ENCODE data around the gene UBN1.

Gene UBN1

DNA sequence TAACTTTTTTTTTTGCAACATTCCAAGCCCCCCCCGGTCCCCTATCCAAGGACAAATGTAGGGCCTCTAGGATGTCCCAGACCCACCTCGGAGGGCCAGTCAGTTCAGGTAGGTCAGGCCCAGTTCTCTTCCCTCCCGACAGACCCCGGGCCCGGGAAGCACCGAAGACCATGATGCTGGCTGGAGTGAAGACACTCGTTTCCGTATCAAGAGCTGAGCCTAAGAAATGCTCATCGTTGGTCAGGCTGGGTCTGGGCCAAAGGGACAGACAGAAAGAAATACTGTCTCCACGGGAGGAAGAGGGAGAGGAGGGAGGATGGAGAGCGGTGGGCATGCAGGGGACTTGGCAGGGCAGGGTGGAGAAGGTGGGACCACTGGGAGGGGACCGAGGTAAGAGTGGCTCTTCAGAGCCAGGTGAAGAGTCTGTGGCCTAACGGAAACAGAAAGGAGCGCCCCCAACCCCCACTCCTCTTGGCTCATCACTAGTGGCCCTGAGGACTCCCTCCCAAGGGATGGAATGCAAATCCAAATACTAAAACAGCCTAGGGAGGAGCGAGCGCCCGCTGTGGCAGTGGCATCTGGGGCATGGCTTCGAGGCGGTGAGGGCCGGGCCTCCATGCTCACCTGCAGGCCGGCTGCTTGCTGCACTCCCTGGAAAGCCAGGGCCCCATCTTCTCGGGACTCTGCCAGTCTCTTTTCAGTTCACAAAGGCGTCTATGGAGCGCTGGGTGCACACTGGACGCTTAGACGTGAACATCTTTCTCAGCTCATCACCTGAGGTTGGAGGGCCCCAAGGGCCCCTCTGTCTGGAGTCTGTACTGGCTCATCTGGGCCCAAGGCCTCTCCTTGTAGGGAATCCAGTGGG is 43.2 kb upstream of the UBN1 start:
- no peaks in the 10 kb centered on the region for H3K9me3 ChIP-seq (ENCODE audit: control insufficient read depth, low read length)
- H3K4me3 ChIP-seq (ENCODE audit: insufficient read depth in 1 of 2, low read depth in 1 of 2, low read length in 2 of 2): no peak overlapping the region
- no peak overlapping the region for H3K14ac ChIP-seq (ENCODE audit: low read length in 2 of 2)
- H2BK15ac ChIP-seq (ENCODE audit: low read depth, poor library complexity, severe bottlenecking): no peak overlapping the region
- no peak for DNase-seq
- H3K36me3 ChIP-seq (ENCODE audit: control insufficient read depth in 1 of 2, insufficient read depth in 2 of 2, low read depth in 1 of 2, low read length in 2 of 2): peaks cover 53 to 59% of the 10 kb centered on the region in 2 experiments
- H3K27ac ChIP-seq (ENCODE audit: low read length, poor library complexity, severe bottlenecking): no peak overlapping the region
- H3K4me1 ChIP-seq (ENCODE audit: control insufficient read depth, insufficient read depth, low read depth, low read length): peaks cover 10% of the 10 kb centered on the region
- no peak overlapping the region for H4K8ac ChIP-seq (ENCODE audit: low read length)
- H2AFZ ChIP-seq (ENCODE audit: low read depth, low read length): no peak overlapping the region
- no peak overlapping the region for H2BK5ac ChIP-seq (ENCODE audit: low read depth, low read length, poor library complexity, severe bottlenecking)
- no peaks in the 10 kb centered on the region for H3K27me3 ChIP-seq (ENCODE audit: control insufficient read depth in 1 of 2, insufficient read depth in 1 of 2, low read length in 2 of 2)
- H2BK12ac ChIP-seq (ENCODE audit: low read length in 2 of 2): no peak overlapping the region
- H3K4me2 ChIP-seq (ENCODE audit: low read length, poor library complexity, severe bottlenecking): no peak overlapping the region
- 91% methylated on average over 25 of the region's 26 CpGs for WGBS
- H3K23ac ChIP-seq (ENCODE audit: low read length in 2 of 2): no peak overlapping the region
- no peak overlapping the region for H4K91ac ChIP-seq (ENCODE audit: low read length)
- peak overlapping the region; percentile 22 for H2AK5ac ChIP-seq (ENCODE audit: low read length, severe bottlenecking)
- no peak overlapping the region for H2BK120ac ChIP-seq (ENCODE audit: low read depth, low read length)
- H3K9ac ChIP-seq (ENCODE audit: low read length): no peak overlapping the region
- no peak overlapping the region for H3K4ac ChIP-seq (ENCODE audit: low read depth in 1 of 2, low read length in 2 of 2)
- no peak overlapping the region for H3K18ac ChIP-seq (ENCODE audit: low read depth in 1 of 2, low read length in 2 of 2)
- peaks cover 16% of the 10 kb centered on the region for H3K79me1 ChIP-seq (replicated peaks; ENCODE audit: low read length, poor library complexity, severe bottlenecking)

DNA sequence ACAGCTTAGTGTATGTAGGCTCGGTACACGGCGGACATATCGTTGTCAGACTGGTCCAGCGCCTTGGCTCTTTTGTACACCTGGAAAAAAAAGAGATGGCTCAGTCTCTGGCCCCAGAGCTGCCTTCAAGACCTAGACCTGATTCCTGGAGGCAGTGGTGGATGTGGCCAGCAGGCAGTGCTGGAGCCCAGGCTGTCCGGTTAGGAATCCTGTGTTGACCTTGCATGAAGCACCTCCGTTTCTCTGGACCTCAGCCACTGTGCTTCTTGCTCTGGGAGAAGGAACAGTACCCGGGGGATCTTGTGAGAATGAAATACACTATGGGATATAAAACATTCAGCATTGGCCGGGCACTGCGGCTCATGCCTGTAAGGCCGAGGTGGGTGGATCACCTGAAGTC is 42.0 kb upstream of the UBN1 start:
- Histone ChIP-seq H3K4me1 (ENCODE audit: control insufficient read depth, insufficient read depth, low read depth, low read length) (peaks cover 10% of the 10 kb centered on the region), H2BK5ac (ENCODE audit: low read depth, low read length, poor library complexity, severe bottlenecking) (no peak overlapping the region), H4K91ac (ENCODE audit: low read length) (no peak overlapping the region), H3K9ac (ENCODE audit: low read length) (no peak overlapping the region), H3K23ac (ENCODE audit: low read length in 2 of 2) (no peak overlapping the region), H3K27me3 (ENCODE audit: control insufficient read depth in 1 of 2, insufficient read depth in 1 of 2, low read length in 2 of 2) (no peaks in the 10 kb centered on the region), H4K8ac (ENCODE audit: low read length) (no peak overlapping the region), H3K9me3 (ENCODE audit: control insufficient read depth, low read length) (no peaks in the 10 kb centered on the region), H3K18ac (ENCODE audit: low read depth in 1 of 2, low read length in 2 of 2) (no peak overlapping the region), H3K4ac (ENCODE audit: low read depth in 1 of 2, low read length in 2 of 2) (no peak overlapping the region), H3K36me3 (ENCODE audit: control insufficient read depth in 1 of 2, insufficient read depth in 2 of 2, low read depth in 1 of 2, low read length in 2 of 2) (peaks cover 56 to 57% of the 10 kb centered on the region in 2 experiments), H2BK12ac (ENCODE audit: low read length in 2 of 2) (no peak overlapping the region), H3K14ac (ENCODE audit: low read length in 2 of 2) (no peak overlapping the region), H3K4me3 (ENCODE audit: insufficient read depth in 1 of 2, low read depth in 1 of 2, low read length in 2 of 2) (no peak overlapping the region), H3K4me2 (ENCODE audit: low read length, poor library complexity, severe bottlenecking) (no peak overlapping the region), H2BK15ac (ENCODE audit: low read depth, poor library complexity, severe bottlenecking) (no peak overlapping the region), H3K79me1 (replicated peaks; ENCODE audit: low read length, poor library complexity, severe bottlenecking) (peaks cover 16% of the 10 kb centered on the region), H2BK120ac (ENCODE audit: low read depth, low read length) (no peak overlapping the region), H2AK5ac (ENCODE audit: low read length, severe bottlenecking) (no peak overlapping the region), H2AFZ (ENCODE audit: low read depth, low read length) (no peak overlapping the region), H3K27ac (ENCODE audit: low read length, poor library complexity, severe bottlenecking) (no peak overlapping the region)
- 95% methylated on average over 11 of the region's 11 CpGs for WGBS
- no peak for DNase-seq

DNA sequence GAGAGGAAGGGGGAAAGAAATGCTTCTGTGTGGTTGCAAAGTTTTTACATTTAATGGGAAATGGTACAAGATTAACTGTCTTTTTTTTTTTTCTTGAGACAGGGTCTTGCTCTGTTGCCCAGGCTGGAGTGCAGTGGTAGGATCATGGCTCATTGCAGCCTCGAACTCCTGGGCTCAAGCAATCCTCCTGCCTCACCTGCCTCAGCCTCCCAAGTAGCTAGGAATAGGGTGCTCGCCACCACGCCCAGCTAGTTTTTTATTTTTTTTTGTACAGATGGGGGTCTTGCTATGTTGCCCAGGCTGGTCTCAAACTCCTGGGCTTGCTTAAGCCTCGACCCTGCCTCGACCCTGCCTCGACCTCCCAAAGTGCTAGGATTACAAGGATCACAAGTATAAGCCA is 41.0 kb upstream of the UBN1 start:
- H3K27ac ChIP-seq (ENCODE audit: low read length, poor library complexity, severe bottlenecking): no peak overlapping the region
- H3K4me1 ChIP-seq (ENCODE audit: control insufficient read depth, insufficient read depth, low read depth, low read length): peaks cover 6% of the 10 kb centered on the region
- H4K8ac ChIP-seq (ENCODE audit: low read length): no peak overlapping the region
- no peak overlapping the region for H2BK15ac ChIP-seq (ENCODE audit: low read depth, poor library complexity, severe bottlenecking)
- no peak overlapping the region for H3K14ac ChIP-seq (ENCODE audit: low read length in 2 of 2)
- H2BK5ac ChIP-seq (ENCODE audit: low read depth, low read length, poor library complexity, severe bottlenecking): no peak overlapping the region
- H3K4ac ChIP-seq (ENCODE audit: low read depth in 1 of 2, low read length in 2 of 2): no peak overlapping the region
- H3K4me2 ChIP-seq (ENCODE audit: low read length, poor library complexity, severe bottlenecking): no peak overlapping the region
- 100% methylated on average over 6 of the region's 6 CpGs for WGBS
- H2AFZ ChIP-seq (ENCODE audit: low read depth, low read length): no peak overlapping the region
- peaks cover 12% of the 10 kb centered on the region for H3K79me1 ChIP-seq (replicated peaks; ENCODE audit: low read length, poor library complexity, severe bottlenecking)
- no peaks in the 10 kb centered on the region for H3K9me3 ChIP-seq (ENCODE audit: control insufficient read depth, low read length)
- DNase-seq: no peak
- no peak overlapping the region for H3K18ac ChIP-seq (ENCODE audit: low read depth in 1 of 2, low read length in 2 of 2)
- no peak overlapping the region for H2AK5ac ChIP-seq (ENCODE audit: low read length, severe bottlenecking)
- peaks cover 54 to 64% of the 10 kb centered on the region in 2 experiments for H3K36me3 ChIP-seq (ENCODE audit: control insufficient read depth in 1 of 2, insufficient read depth in 2 of 2, low read depth in 1 of 2, low read length in 2 of 2)
- H4K91ac ChIP-seq (ENCODE audit: low read length): no peak overlapping the region
- H2BK12ac ChIP-seq (ENCODE audit: low read length in 2 of 2): no peak overlapping the region
- H3K4me3 ChIP-seq (ENCODE audit: insufficient read depth in 1 of 2, low read depth in 1 of 2, low read length in 2 of 2): no peak overlapping the region
- H3K9ac ChIP-seq (ENCODE audit: low read length): no peak overlapping the region
- no peak overlapping the region for H2BK120ac ChIP-seq (ENCODE audit: low read depth, low read length)
- H3K23ac ChIP-seq (ENCODE audit: low read length in 2 of 2): no peak overlapping the region
- H3K27me3 ChIP-seq (ENCODE audit: control insufficient read depth in 1 of 2, insufficient read depth in 1 of 2, low read length in 2 of 2): no peaks in the 10 kb centered on the region

DNA sequence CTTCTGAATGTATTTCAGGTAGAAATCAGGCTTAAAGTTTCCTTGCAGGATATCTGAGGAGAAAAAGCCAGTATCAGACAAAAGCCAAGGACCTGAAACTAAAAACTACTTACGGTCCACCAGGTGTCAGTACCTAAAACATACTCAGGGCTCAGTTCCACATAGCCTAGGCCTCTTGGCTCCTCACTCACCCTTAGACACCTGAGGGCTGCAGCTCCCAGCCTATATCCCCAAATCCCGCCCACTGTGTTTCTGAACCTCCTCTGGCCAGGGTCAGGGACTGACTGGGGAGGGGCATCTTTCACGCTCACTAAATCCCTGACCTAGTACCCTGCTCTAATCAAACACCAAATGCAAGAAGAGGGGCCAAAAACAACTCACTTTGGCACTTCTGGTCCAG is 36.0 kb upstream of the UBN1 start:
- Histone ChIP-seq H3K18ac (ENCODE audit: low read depth in 1 of 2, low read length in 2 of 2) (no peak overlapping the region), H4K8ac (ENCODE audit: low read length) (no peak overlapping the region), H2BK12ac (ENCODE audit: low read length in 2 of 2) (no peak overlapping the region), H3K79me1 (replicated peaks; ENCODE audit: low read length, poor library complexity, severe bottlenecking) (peaks cover 16% of the 10 kb centered on the region), H3K27me3 (ENCODE audit: control insufficient read depth in 1 of 2, insufficient read depth in 1 of 2, low read length in 2 of 2) (no peaks in the 10 kb centered on the region), H3K14ac (ENCODE audit: low read length in 2 of 2) (no peak overlapping the region), H2BK120ac (ENCODE audit: low read depth, low read length) (no peak overlapping the region), H3K27ac (ENCODE audit: low read length, poor library complexity, severe bottlenecking) (no peak overlapping the region), H3K9me3 (ENCODE audit: control insufficient read depth, low read length) (no peaks in the 10 kb centered on the region), H3K9ac (ENCODE audit: low read length) (no peak overlapping the region), H3K4me2 (ENCODE audit: low read length, poor library complexity, severe bottlenecking) (no peak overlapping the region), H4K91ac (ENCODE audit: low read length) (no peak overlapping the region), H2AK5ac (ENCODE audit: low read length, severe bottlenecking) (no peak overlapping the region), H3K4me1 (ENCODE audit: control insufficient read depth, insufficient read depth, low read depth, low read length) (no peaks in the 10 kb centered on the region), H2BK5ac (ENCODE audit: low read depth, low read length, poor library complexity, severe bottlenecking) (no peak overlapping the region), H3K23ac (ENCODE audit: low read length in 2 of 2) (no peak overlapping the region), H3K36me3 (ENCODE audit: control insufficient read depth in 1 of 2, insufficient read depth in 2 of 2, low read depth in 1 of 2, low read length in 2 of 2) (peaks cover 66 to 83% of the 10 kb centered on the region in 2 experiments), H3K4me3 (ENCODE audit: insufficient read depth in 1 of 2, low read depth in 1 of 2, low read length in 2 of 2) (no peak overlapping the region), H3K4ac (ENCODE audit: low read depth in 1 of 2, low read length in 2 of 2) (no peak overlapping the region), H2BK15ac (ENCODE audit: low read depth, poor library complexity, severe bottlenecking) (no peak overlapping the region), H2AFZ (ENCODE audit: low read depth, low read length) (no peak overlapping the region)
- WGBS: 96% methylated on average over 3 of the region's 3 CpGs
- no peak for DNase-seq
